Smooth muscle cell (in vitro differentiated cells): ENCODE measurements around the gene BCL3. TPM values are rescaled to one million over a fixed set of nuclear protein-coding genes. Genes with fewer than 3 reads are reported as not detected.

Source experiments
- DNase-seq: peaks from one replicate; lab custom pipeline; 2025; ENCODE audit not compliant: unreplicated experiment; lab: John Stamatoyannopoulos, UW
- H2AFZ ChIP-seq: fragments of 200-600 bp; sonication (generic); 2 replicates; pipeline ENCODE4 v1.6.0; 2016; ENCODE audit warnings: antibody characterized with exemption, low read depth, mild to moderate bottlenecking
- H3F3A ChIP-seq: fragments of 200-600 bp; sonication (generic); 2 replicates; pipeline ENCODE4 v1.6.0; 2017; ENCODE audit warnings: antibody characterized with exemption, low read depth
- H3K27ac ChIP-seq: fragments of 200-600 bp; sonication (generic); 2 replicates; pipeline ENCODE4 v1.5.1; 2016; ENCODE audit warnings: low read depth, mild to moderate bottlenecking
- H3K27me3 ChIP-seq: fragments of 200-600 bp; sonication (generic); 2 replicates; pipeline ENCODE4 v1.6.1; 2016; ENCODE audit warnings: low read depth, mild to moderate bottlenecking
- H3K36me3 ChIP-seq: fragments of 200-600 bp; sonication (generic); 2 replicates; pipeline ENCODE4 v1.5.1; 2016; ENCODE audit warnings: low read depth
- H3K4me1 ChIP-seq: fragments of 200-600 bp; sonication (generic); 2 replicates; pipeline ENCODE4 v1.5.1; 2016; ENCODE audit warnings: low read depth
- H3K4me2 ChIP-seq: fragments of 200-600 bp; sonication (generic); 2 replicates; pipeline ENCODE4 v1.6.0; 2016; ENCODE audit warnings: mild to moderate bottlenecking
- H3K4me3 ChIP-seq: fragments of 200-600 bp; sonication (generic); 2 replicates; pipeline ENCODE4 v1.5.1; 2016; ENCODE audit warnings: mild to moderate bottlenecking
- H3K79me2 ChIP-seq: fragments of 200-600 bp; sonication (generic); 2 replicates; pipeline ENCODE4 v1.6.0; 2016; ENCODE audit warnings: low read depth, mild to moderate bottlenecking
- H3K9ac ChIP-seq: fragments of 200-600 bp; sonication (generic); 2 replicates; pipeline ENCODE4 v1.6.0; 2016; ENCODE audit warnings: low read depth
- H3K9me3 ChIP-seq: fragments of 200-600 bp; sonication (generic); replicated peaks from 2 replicates; pipeline ENCODE4 v1.5.1; 2016; ENCODE audit warnings: low read depth
- H4K20me1 ChIP-seq: fragments of 200-600 bp; sonication (generic); 2 replicates; pipeline ENCODE4 v1.6.0; 2016; ENCODE audit warnings: low read depth
- CTCF ChIP-seq: fragments of 200-600 bp; sonication (generic); IDR thresholded peaks from 2 replicates; pipeline ENCODE4 v1.5.1; 2017; ENCODE audit warnings: borderline replicate concordance, mild to moderate bottlenecking, antibody characterized with exemption; ENCODE audit not compliant: insufficient read depth, poor library complexity, severe bottlenecking
- WGBS: methylation state at CpG from one replicate; pipeline ENCODE4 v1.1.7; 2016; ENCODE audit warnings: low lambda C conversion rate; 5-methylcytosine and 5-hydroxymethylcytosine counted together
- polyA plus RNA-seq: library from polyadenylated mRNA; unstranded; fragments of >200 nt; fragmentation: Nextera tagmentation; extraction: Ambion mirVana; gene quantifications from 2 replicates; pipeline ENCODE4 v1.2.1, GENCODE V29; 2016
- total RNA-seq: library from RNA; depleted of rRNA; stranded (reverse); fragments of >200 nt; gene quantifications from 2 replicates; pipeline ENCODE4 v1.2.3, GENCODE V29; 2014

BCL3 gene
- total and polyA plus RNA-seq, 2 experiments from 2014 or later: 12.2 to 52.8 TPM

- no peak for TF ChIP-seq CTCF
- Histone ChIP-seq H3K4me3 (no peak overlapping the region), H4K20me1 (no peaks in the 10 kb centered on the region), H3K79me2 (no peaks in the 10 kb centered on the region), H3F3A (no peaks in the 10 kb centered on the region), H3K27me3 (no peaks in the 10 kb centered on the region), H3K9me3 (no peaks in the 10 kb centered on the region), H3K36me3 (no peaks in the 10 kb centered on the region), H3K4me2 (no peak overlapping the region), H3K4me1 (no peaks in the 10 kb centered on the region), H3K27ac (no peak overlapping the region), H3K9ac (no peak overlapping the region), H2AFZ (no peak overlapping the region)
- DNase-seq: no peak
- WGBS: 96% methylated on average over 13 of the region's 13 CpGs
These were observed 47.0 kb downstream of the BCL3 start for GRCh38 chr19:44795398-44795987.

DNA sequence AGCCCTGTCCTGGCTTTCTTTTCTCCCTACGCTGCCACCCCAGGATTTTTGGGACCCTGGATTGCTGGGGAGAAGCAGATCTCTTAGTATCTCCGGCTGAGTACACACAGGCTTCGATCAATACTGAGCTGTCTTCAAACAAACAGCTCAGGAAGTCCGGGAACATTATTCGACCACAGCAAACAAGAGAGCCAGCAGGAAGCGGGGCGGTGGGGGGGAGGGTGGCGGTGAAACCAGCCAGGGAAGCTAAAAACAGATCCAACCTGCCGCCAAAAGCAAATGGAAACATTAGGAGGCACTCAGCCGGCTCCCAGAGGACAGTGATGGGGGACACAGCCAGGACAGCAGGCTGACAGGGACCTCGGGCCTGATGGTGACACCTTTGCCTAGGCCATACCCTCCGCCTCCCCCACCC lies 48.2 kb downstream of the BCL3 start:
- TF ChIP-seq CTCF: no peak
- no peaks in the 10 kb centered on the region for H3K36me3 ChIP-seq
- no peaks in the 10 kb centered on the region for H3F3A ChIP-seq
- no peaks in the 10 kb centered on the region for H3K27me3 ChIP-seq
- H3K9ac ChIP-seq: no peak overlapping the region
- H4K20me1 ChIP-seq: no peaks in the 10 kb centered on the region
- H3K27ac ChIP-seq: no peak overlapping the region
- no peaks in the 10 kb centered on the region for H3K4me1 ChIP-seq
- H3K79me2 ChIP-seq: no peaks in the 10 kb centered on the region
- H3K9me3 ChIP-seq: no peaks in the 10 kb centered on the region
- H3K4me3 ChIP-seq: no peak overlapping the region
- 46% methylated on average over 12 of the region's 12 CpGs for WGBS
- H3K4me2 ChIP-seq: no peak overlapping the region
- no peak for DNase-seq
- H2AFZ ChIP-seq: peak overlapping the region; percentile 33

DNA sequence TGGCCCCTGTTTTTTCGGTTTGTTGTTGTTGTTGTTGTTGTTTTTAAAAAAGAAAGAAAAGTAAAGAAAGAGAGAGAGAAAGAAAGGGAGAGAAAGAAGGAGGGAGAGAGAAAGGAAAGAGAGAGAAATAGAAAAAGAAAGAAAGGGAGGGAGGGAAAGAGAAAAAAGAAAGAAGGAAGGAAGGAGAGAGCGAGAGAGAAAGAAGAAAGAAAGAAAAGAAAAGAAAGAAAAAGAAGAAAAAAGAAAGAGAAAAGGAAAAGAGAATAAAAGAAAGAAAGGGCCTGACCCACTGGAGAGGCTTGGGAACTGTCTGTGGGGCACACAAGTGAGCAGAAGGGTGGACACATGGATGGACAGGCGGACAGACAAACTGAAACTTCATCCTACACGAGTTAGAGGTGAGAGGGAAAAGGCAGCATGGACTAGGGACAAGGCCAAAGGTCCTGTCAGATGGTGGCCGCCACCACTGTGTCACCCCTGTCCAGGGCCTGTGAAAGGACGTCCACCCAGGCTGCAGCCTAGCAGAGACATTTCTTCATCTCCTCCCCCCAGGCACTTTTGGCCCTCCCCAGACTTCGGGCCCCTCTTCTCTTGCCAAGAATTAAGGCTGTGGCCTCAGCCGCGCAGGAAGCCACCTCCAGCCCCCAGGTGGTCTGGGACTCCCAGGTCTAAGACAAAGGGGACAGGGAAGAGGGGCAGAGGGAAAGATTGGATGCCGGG lies 51.3 kb downstream of the BCL3 start:
- no peak overlapping the region for H3K4me3 ChIP-seq
- H3K4me2 ChIP-seq: no peak overlapping the region
- H3K79me2 ChIP-seq: no peaks in the 10 kb centered on the region
- H3K27me3 ChIP-seq: no peaks in the 10 kb centered on the region
- 85% methylated on average over 10 of the region's 10 CpGs for WGBS
- H3F3A ChIP-seq: no peaks in the 10 kb centered on the region
- no peak overlapping the region for H3K9ac ChIP-seq
- H4K20me1 ChIP-seq: no peaks in the 10 kb centered on the region
- no peak overlapping the region for H2AFZ ChIP-seq
- no peaks in the 10 kb centered on the region for H3K4me1 ChIP-seq
- H3K36me3 ChIP-seq: no peaks in the 10 kb centered on the region
- TF ChIP-seq CTCF: no peak
- no peak for DNase-seq
- no peaks in the 10 kb centered on the region for H3K9me3 ChIP-seq
- H3K27ac ChIP-seq: no peak overlapping the region
